ENCODE results near the gene MAP2K5.
A peak's percentile ranks its signal among the peaks of the same experiment; 100 is the strongest.

Gene MAP2K5

DNA sequence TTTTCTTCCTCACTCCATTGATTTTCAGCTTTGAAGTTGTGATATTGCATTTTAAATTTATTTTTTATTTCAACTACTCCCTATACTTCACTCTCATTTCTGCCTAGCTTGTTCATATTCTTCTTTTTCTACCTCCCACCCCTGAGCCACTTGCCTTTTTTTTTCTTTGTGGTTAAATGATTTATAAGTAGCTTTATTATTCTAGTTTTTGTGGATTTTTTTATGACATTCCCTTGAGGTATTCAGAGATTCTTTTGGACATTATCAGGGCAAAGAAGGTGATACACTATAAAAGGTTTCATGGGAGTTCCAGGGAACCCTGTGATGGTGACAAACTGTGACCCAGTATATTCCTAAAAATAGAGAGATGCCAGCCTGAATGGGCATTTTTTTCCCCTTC, 18.3 kb upstream of the MAP2K5 start (continued):
- TF ChIP-seq, protein P1, sequence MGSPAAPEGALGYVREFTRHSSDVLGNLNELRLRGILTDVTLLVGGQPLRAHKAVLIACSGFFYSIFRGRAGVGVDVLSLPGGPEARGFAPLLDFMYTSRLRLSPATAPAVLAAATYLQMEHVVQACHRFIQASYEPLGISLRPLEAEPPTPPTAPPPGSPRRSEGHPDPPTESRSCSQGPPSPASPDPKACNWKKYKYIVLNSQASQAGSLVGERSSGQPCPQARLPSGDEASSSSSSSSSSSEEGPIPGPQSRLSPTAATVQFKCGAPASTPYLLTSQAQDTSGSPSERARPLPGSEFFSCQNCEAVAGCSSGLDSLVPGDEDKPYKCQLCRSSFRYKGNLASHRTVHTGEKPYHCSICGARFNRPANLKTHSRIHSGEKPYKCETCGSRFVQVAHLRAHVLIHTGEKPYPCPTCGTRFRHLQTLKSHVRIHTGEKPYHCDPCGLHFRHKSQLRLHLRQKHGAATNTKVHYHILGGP (tag by site-specific recombination; IDR thresholded peaks at IDR 0.05) = 0 out of 2 replicates have a peak, but pooled peaks have one; percentile 17
- no peak for TF ChIP-seq EGR2 (tag by site-specific recombination; IDR thresholded peaks at IDR 0.05; ENCODE audit: low read depth)

DNA sequence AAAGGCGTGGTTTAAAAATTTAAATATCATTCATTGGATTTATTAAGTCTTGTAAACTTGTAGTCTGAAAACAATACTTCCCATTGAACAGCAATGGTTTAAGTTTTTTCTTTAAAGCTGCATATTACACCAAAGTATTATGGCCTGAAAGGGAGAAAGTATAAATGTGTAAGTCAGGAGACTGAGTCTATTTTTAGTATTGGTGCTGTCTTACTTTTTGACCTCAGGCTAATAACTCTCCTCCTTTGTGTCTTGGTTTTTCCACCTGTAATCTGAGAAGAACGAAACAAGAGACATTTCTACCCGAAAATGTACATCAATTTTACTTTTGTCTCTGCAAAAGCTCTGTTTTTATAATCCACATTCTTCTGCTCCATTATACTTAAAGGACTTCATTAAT, 14.0 kb upstream of the MAP2K5 start:
- no peak for TF ChIP-seq TCF7L2 (IDR thresholded peaks at IDR 0.05; ENCODE audit: borderline replicate concordance, low read depth, low read length)
- no peak for TF ChIP-seq ZNF155 (tag by site-specific recombination; IDR thresholded peaks at IDR 0.05)
- no peak for TF ChIP-seq REPIN1 (tag by site-specific recombination; IDR thresholded peaks at IDR 0.05; ENCODE audit: low read depth)
- TF ChIP-seq, protein P2, sequence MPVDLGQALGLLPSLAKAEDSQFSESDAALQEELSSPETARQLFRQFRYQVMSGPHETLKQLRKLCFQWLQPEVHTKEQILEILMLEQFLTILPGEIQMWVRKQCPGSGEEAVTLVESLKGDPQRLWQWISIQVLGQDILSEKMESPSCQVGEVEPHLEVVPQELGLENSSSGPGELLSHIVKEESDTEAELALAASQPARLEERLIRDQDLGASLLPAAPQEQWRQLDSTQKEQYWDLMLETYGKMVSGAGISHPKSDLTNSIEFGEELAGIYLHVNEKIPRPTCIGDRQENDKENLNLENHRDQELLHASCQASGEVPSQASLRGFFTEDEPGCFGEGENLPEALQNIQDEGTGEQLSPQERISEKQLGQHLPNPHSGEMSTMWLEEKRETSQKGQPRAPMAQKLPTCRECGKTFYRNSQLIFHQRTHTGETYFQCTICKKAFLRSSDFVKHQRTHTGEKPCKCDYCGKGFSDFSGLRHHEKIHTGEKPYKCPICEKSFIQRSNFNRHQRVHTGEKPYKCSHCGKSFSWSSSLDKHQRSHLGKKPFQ (tag by site-specific recombination; IDR thresholded peaks at IDR 0.05) = no peak
- no peak for TF ChIP-seq ZNF214 (tag by site-specific recombination; IDR thresholded peaks at IDR 0.05; ENCODE audit: borderline replicate concordance)
- no peak for TF ChIP-seq ZNF626 (tag by site-specific recombination; IDR thresholded peaks at IDR 0.05)
- POLR2A ChIA-PET = interaction anchor here (1.2 kb wide), 1 partner anchor 14 kb away, joined by 3 read pairs; the partner anchor contains the start of gene MAP2K5
- peaks cover 0 to 4% of the 10 kb centered on the region in 2 experiments for H3K36me3 ChIP-seq (ENCODE audit: control insufficient read depth in 2 of 2, insufficient read depth in 1 of 2, low read length in 2 of 2)
- H3K9me3 ChIP-seq (ENCODE audit: control insufficient read depth, insufficient read depth, low read depth, low read length) = no peaks in the 10 kb centered on the region
- peaks cover 25% of the 10 kb centered on the region for H3K4me1 ChIP-seq (ENCODE audit: control insufficient read depth, insufficient read depth, low read length)
- H3K4me3 ChIP-seq (ENCODE audit: low read depth, low read length) = no peak overlapping the region
- H3K27ac ChIP-seq (ENCODE audit: extremely low read depth, low read depth, low read length) = no peak overlapping the region
- CTCF ChIA-PET = interaction anchor here (0.5 to 2.9 kb wide), 3 partner anchors 71 to 334 kb away, joined by 3 to 9 read pairs (median 3); no protein-coding TSS in a partner anchor

DNA sequence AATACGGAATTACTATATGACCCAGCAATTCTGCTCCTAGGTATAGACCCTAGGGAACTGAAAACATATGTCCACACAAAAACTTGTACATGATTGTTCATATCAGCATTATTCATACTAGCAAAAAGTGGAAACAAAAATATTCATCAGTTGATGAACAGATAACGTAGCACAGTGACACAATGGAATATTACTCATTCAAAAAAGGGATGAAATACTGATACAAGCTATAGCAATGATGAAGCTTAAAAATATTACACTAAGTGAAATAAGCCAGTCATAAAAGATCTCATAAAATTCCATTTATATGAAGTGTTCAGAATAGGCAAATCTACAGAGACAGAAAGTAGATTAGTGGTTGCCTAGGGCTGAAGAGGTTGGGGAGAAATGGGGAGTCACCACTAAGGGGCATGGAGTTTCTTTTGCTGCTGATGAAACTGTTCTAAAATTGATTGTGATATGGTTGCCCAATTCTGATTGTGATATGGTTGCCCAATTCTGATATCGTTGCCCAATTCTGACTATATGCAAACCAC, 11.1 kb upstream of the MAP2K5 start:
- Histone ChIP-seq H3K36me3 (ENCODE audit: control insufficient read depth in 2 of 2, insufficient read depth in 1 of 2, low read length in 2 of 2) (peaks cover 0 to 2% of the 10 kb centered on the region in 2 experiments), H3K4me3 (ENCODE audit: low read depth, low read length) (no peak overlapping the region), H3K27ac (ENCODE audit: extremely low read depth, low read depth, low read length) (no peak overlapping the region), H3K4me1 (ENCODE audit: control insufficient read depth, insufficient read depth, low read length) (peaks cover 16% of the 10 kb centered on the region), H3K9me3 (ENCODE audit: control insufficient read depth, insufficient read depth, low read depth, low read length) (no peaks in the 10 kb centered on the region)
- ChIA-PET POLR2A (interaction anchor here (0.7 kb wide), 1 partner anchor 9 kb away, joined by 4 read pairs; no protein-coding TSS in a partner anchor), CTCF (interaction anchor here (0.6 to 2.9 kb wide), 3 partner anchors 9 to 99 kb away, joined by 3 to 9 read pairs (median 4); no protein-coding TSS in a partner anchor)
- TF ChIP-seq ZNF140 (tag by site-specific recombination; IDR thresholded peaks at IDR 0.05) = peak; percentile 99
- 0 out of 2 replicates have a peak, but pooled peaks have one; percentile 17 for TF ChIP-seq ZNF76 (tag by site-specific recombination; IDR thresholded peaks at IDR 0.05; ENCODE audit: borderline replicate concordance, low read depth)
- TF ChIP-seq ZNF10 (tag by site-specific recombination; IDR thresholded peaks at IDR 0.05) = peak; percentile 98
- peak; percentile 27; the same call in 1 of the 2 replicates for TF ChIP-seq ZNF664 (tag by site-specific recombination; IDR thresholded peaks at IDR 0.05)
- TF ChIP-seq, protein P3, sequence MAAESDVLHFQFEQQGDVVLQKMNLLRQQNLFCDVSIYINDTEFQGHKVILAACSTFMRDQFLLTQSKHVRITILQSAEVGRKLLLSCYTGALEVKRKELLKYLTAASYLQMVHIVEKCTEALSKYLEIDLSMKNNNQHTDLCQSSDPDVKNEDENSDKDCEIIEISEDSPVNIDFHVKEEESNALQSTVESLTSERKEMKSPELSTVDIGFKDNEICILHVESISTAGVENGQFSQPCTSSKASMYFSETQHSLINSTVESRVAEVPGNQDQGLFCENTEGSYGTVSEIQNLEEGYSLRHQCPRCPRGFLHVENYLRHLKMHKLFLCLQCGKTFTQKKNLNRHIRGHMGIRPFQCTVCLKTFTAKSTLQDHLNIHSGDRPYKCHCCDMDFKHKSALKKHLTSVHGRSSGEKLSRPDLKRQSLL (tag by site-specific recombination; IDR thresholded peaks at IDR 0.05) = no peak
- TF ChIP-seq, protein P4, sequence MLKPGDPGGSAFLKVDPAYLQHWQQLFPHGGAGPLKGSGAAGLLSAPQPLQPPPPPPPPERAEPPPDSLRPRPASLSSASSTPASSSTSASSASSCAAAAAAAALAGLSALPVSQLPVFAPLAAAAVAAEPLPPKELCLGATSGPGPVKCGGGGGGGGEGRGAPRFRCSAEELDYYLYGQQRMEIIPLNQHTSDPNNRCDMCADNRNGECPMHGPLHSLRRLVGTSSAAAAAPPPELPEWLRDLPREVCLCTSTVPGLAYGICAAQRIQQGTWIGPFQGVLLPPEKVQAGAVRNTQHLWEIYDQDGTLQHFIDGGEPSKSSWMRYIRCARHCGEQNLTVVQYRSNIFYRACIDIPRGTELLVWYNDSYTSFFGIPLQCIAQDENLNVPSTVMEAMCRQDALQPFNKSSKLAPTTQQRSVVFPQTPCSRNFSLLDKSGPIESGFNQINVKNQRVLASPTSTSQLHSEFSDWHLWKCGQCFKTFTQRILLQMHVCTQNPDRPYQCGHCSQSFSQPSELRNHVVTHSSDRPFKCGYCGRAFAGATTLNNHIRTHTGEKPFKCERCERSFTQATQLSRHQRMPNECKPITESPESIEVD (tag by site-specific recombination; IDR thresholded peaks at IDR 0.05) = peak; percentile 61; the same call in 1 of the 2 replicates
- 0 out of 2 replicates have a peak, but pooled peaks have one; percentile 14 for TF ChIP-seq ZNF366 (tag by site-specific recombination; conservative IDR thresholded peaks at IDR 0.05)
- no peak for TF ChIP-seq ZNF776 (tag by site-specific recombination; IDR thresholded peaks at IDR 0.05; ENCODE audit: borderline replicate concordance)
